Measurements from ENCODE around the gene KRTAP3-1.
"Not testable (repeated sequence)": the region's sequence is repeated elsewhere in the genome, so short reads cannot be mapped to it uniquely, and the experiment has no call there.

The KRTAP3-1 gene

GRCh38 chr17:41015454-41015853, 6.5 kb upstream of the KRTAP3-1 start:
- DNase-seq (ENCODE audit: low read depth) = no peak

- DNase-seq (ENCODE audit: low read depth) = no peak
Observed at GRCh38 chr17:41013606-41014005, 4.7 kb upstream of the KRTAP3-1 start.

- DNase-seq (ENCODE audit: low read depth) = no peak
Observed at GRCh38 chr17:41013181-41013580, 4.3 kb upstream of the KRTAP3-1 start.

GRCh38 chr17:41012326-41013120, 3.6 kb upstream of the KRTAP3-1 start:
- no peak for DNase-seq (ENCODE audit: low read depth)

GRCh38 chr17:41010441-41010840, 1.5 kb upstream of the KRTAP3-1 start:
- DNase-seq (ENCODE audit: low read depth) = no peak

- no peak for DNase-seq (ENCODE audit: low read depth)
Observed at GRCh38 chr17:41009936-41010335, 1.0 kb upstream of the KRTAP3-1 start.

GRCh38 chr17:41009301-41009760, 403 bp upstream of the KRTAP3-1 start:
- DNase-seq (ENCODE audit: low read depth) = no peak

GRCh38 chr17:41004397-41004796, 4.5 kb downstream of the KRTAP3-1 start:
- DNase-seq (ENCODE audit: low read depth) = no peak

- DNase-seq (ENCODE audit: low read depth) = no peak
Observed at GRCh38 chr17:41003926-41004325, 5.0 kb downstream of the KRTAP3-1 start.

- no peak for DNase-seq (ENCODE audit: low read depth)
Observed at GRCh38 chr17:41002814-41003213, 6.1 kb downstream of the KRTAP3-1 start.

- DNase-seq (ENCODE audit: low read depth) = no peak
Observed at GRCh38 chr17:41001795-41002194, 7.1 kb downstream of the KRTAP3-1 start.

GRCh38 chr17:40999563-40999962, 9.4 kb downstream of the KRTAP3-1 start, which contains the start of gene KRTAP3-2:
KRTAP3-2 (minus strand) TSS chr17:40999906; CDS start chr17:40999853, 53 bp downstream.
- DNase-seq (ENCODE audit: low read depth) = not testable (repeated sequence)

- no peak for DNase-seq (ENCODE audit: low read depth)
Observed at GRCh38 chr17:40997361-40997760, 11.6 kb downstream of the KRTAP3-1 start.

- DNase-seq (ENCODE audit: low read depth) = no peak
Observed at GRCh38 chr17:40996829-40997228, 12.1 kb downstream of the KRTAP3-1 start.

- DNase-seq (ENCODE audit: low read depth) = no peak
Observed at GRCh38 chr17:40995116-40995515, 13.8 kb downstream of the KRTAP3-1 start.

GRCh38 chr17:40993839-40994238, 15.1 kb downstream of the KRTAP3-1 start, which contains the start of gene KRTAP3-3:
KRTAP3-3 (minus strand) TSS chr17:40994164; CDS start chr17:40994097, 67 bp downstream.
- DNase-seq (ENCODE audit: low read depth) = no peak

- DNase-seq (ENCODE audit: low read depth) = no peak
Observed at GRCh38 chr17:40993084-40993483, 15.8 kb downstream of the KRTAP3-1 start.

GRCh38 chr17:40992666-40993065, 16.3 kb downstream of the KRTAP3-1 start:
- DNase-seq (ENCODE audit: low read depth) = no peak

GRCh38 chr17:40986920-40987319, 22.0 kb downstream of the KRTAP3-1 start:
- DNase-seq (ENCODE audit: low read depth) = no peak

- no peak for DNase-seq (ENCODE audit: low read depth)
Observed at GRCh38 chr17:40984226-40984625, 24.7 kb downstream of the KRTAP3-1 start, which contains the start of gene KRT40. KRT40 (minus strand) TSS chr17:40984326; CDS start chr17:40984273, 53 bp downstream.

GRCh38 chr17:40981115-40981514, 27.8 kb downstream of the KRTAP3-1 start:
- no peak for DNase-seq (ENCODE audit: low read depth)

- no peak for DNase-seq (ENCODE audit: low read depth)
Observed at GRCh38 chr17:40980596-40980995, 28.3 kb downstream of the KRTAP3-1 start.

- no peak for DNase-seq (ENCODE audit: low read depth)
Observed at GRCh38 chr17:40980117-40980516, 28.8 kb downstream of the KRTAP3-1 start.

Data from activated T-cell treated with anti-CD3 and anti-CD28 coated beads for 1 hour (primary cell).